ENCODE results near the gene SEC14L6. TPM values are rescaled to one million over a fixed set of nuclear protein-coding genes. Genes with fewer than 3 reads are reported as not detected.

The SEC14L6 gene
- polyA plus RNA-seq, 1 experiment = 0.09 TPM

GRCh38 chr22:30516273-30516672 is 30.3 kb downstream of the SEC14L6 start:
- Histone ChIP-seq H3K36me3 (ENCODE audit: control insufficient read depth, insufficient read depth, low read length) (no peaks in the 10 kb centered on the region), H3K4me3 (ENCODE audit: low read depth, low read length) (no peak overlapping the region), H3K27me3 (ENCODE audit: control insufficient read depth, insufficient read depth, low read length) (peaks cover 4% of the 10 kb centered on the region; the same call in 1 of the 2 replicates)
- TF ChIP-seq CTCF (IDR thresholded peaks at IDR 0.05; ENCODE audit: insufficient read depth, low read depth, low read length) = no peak
- ChIA-PET CTCF (interaction anchor here (1.1 kb wide), 1 partner anchor 31 kb away, joined by 3 read pairs; no protein-coding TSS in a partner anchor), POLR2A (no interaction called here)
- DNase-seq (ENCODE audit: low read depth) = no peak

GRCh38 chr22:30514252-30514651 is 32.3 kb downstream of the SEC14L6 start:
- ChIA-PET CTCF (interaction anchor here (1.1 kb wide), 2 partner anchors 10 to 127 kb away, joined by 3 to 4 read pairs; partner anchors contain the start of gene RNF215), POLR2A (interaction anchor here (0.6 kb wide), 1 partner anchor 117 kb away, joined by 16 read pairs; no protein-coding TSS in a partner anchor)
- DNase-seq (ENCODE audit: low read depth) = no peak
- Histone ChIP-seq H3K4me3 (ENCODE audit: low read depth, low read length) (no peak overlapping the region), H3K36me3 (ENCODE audit: control insufficient read depth, insufficient read depth, low read length) (no peaks in the 10 kb centered on the region), H3K27me3 (ENCODE audit: control insufficient read depth, insufficient read depth, low read length) (peaks cover 1% of the 10 kb centered on the region; the same call in 1 of the 2 replicates)
- no peak for TF ChIP-seq CTCF (IDR thresholded peaks at IDR 0.05; ENCODE audit: insufficient read depth, low read depth, low read length)

GRCh38 chr22:30513462-30513861 is 33.1 kb downstream of the SEC14L6 start:
- peaks cover 1% of the 10 kb centered on the region; the same call in 1 of the 2 replicates for H3K27me3 ChIP-seq (ENCODE audit: control insufficient read depth, insufficient read depth, low read length)
- ChIA-PET POLR2A (no interaction called here), CTCF (interaction anchor here (0.5 to 1.1 kb wide), 2 partner anchors 10 to 715 kb away, joined by 3 to 4 read pairs; no protein-coding TSS in a partner anchor)
- no peak for TF ChIP-seq CTCF (IDR thresholded peaks at IDR 0.05; ENCODE audit: insufficient read depth, low read depth, low read length)
- H3K36me3 ChIP-seq (ENCODE audit: control insufficient read depth, insufficient read depth, low read length) = no peaks in the 10 kb centered on the region
- no peak overlapping the region for H3K4me3 ChIP-seq (ENCODE audit: low read depth, low read length)
- DNase-seq (ENCODE audit: low read depth) = no peak

GRCh38 chr22:30511911-30512310 is 34.6 kb downstream of the SEC14L6 start:
- ChIA-PET POLR2A (no interaction called here), CTCF (interaction anchor here (1.0 kb wide), 1 partner anchor 26 kb away, joined by 4 read pairs; no protein-coding TSS in a partner anchor)
- no peak for DNase-seq (ENCODE audit: low read depth)
- no peak for TF ChIP-seq CTCF (IDR thresholded peaks at IDR 0.05; ENCODE audit: insufficient read depth, low read depth, low read length)
- no peak overlapping the region for H3K4me3 ChIP-seq (ENCODE audit: low read depth, low read length)
- peaks cover 2% of the 10 kb centered on the region; the same call in 1 of the 2 replicates for H3K27me3 ChIP-seq (ENCODE audit: control insufficient read depth, insufficient read depth, low read length)
- no peaks in the 10 kb centered on the region for H3K36me3 ChIP-seq (ENCODE audit: control insufficient read depth, insufficient read depth, low read length)

- Histone ChIP-seq H3K36me3 (ENCODE audit: control insufficient read depth, insufficient read depth, low read length) (no peaks in the 10 kb centered on the region), H3K27me3 (ENCODE audit: control insufficient read depth, insufficient read depth, low read length) (peaks cover 2% of the 10 kb centered on the region), H3K4me3 (ENCODE audit: low read depth, low read length) (no peak overlapping the region)
- TF ChIP-seq CTCF (IDR thresholded peaks at IDR 0.05; ENCODE audit: insufficient read depth, low read depth, low read length) = no peak
- ChIA-PET POLR2A (no interaction called here), CTCF (interaction anchor here (0.6 to 1.0 kb wide), 3 partner anchors 14 to 455 kb away, joined by 3 to 4 read pairs (median 3); no protein-coding TSS in a partner anchor)
- no peak for DNase-seq (ENCODE audit: low read depth)
These were observed 35.4 kb downstream of the SEC14L6 start for GRCh38 chr22:30511109-30511508.

Measured in BJ (cell line).